GM23248 (cell line): ENCODE data around the gene GPR176.

Source experiments
- EZH2 ChIP-seq: fragments of 200-600 bp; sonication (generic); IDR thresholded peaks from 2 replicates; pipeline ENCODE4 v1.6.1; 2018; ENCODE audit warnings: antibody characterized with exemption, mild to moderate bottlenecking; ENCODE audit not compliant: insufficient read depth, poor library complexity, severe bottlenecking
- EZH2phosphoT487 ChIP-seq: fragments of 200-600 bp; sonication (generic); IDR thresholded peaks from 2 replicates; pipeline ENCODE4 v1.6.1; 2018; ENCODE audit warnings: antibody characterized with exemption, moderate library complexity, mild to moderate bottlenecking, low read depth; ENCODE audit not compliant: insufficient read depth

GRCh38 chr15:39921274-39921638 lies 1.2 kb upstream of the GPR176 start:
- TF ChIP-seq EZH2phosphoT487 (no peak), EZH2 (no peak)
